ENCODE data around the gene DAPK2.

The DAPK2 gene

DNA sequence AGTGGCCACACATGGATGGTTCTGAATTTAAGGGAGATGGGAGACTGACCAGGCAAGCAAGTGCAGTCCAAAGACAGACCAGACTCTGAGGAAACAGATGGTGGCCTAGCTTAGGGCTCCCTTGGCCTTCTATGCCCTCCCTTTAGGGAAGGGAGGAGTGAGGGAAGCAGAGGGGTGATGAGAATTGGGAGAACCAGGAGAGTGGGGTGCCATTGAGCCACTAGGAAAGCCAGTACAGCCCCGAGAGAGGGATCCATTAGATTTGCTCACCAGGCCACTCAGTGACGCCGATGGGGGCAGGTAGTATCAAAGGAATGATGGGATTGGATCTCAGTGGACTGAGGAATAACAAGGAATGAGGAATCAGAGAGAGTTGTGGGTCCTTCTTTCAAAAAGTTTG, 182.1 kb downstream of the DAPK2 start:
- TF ChIP-seq, protein P1, sequence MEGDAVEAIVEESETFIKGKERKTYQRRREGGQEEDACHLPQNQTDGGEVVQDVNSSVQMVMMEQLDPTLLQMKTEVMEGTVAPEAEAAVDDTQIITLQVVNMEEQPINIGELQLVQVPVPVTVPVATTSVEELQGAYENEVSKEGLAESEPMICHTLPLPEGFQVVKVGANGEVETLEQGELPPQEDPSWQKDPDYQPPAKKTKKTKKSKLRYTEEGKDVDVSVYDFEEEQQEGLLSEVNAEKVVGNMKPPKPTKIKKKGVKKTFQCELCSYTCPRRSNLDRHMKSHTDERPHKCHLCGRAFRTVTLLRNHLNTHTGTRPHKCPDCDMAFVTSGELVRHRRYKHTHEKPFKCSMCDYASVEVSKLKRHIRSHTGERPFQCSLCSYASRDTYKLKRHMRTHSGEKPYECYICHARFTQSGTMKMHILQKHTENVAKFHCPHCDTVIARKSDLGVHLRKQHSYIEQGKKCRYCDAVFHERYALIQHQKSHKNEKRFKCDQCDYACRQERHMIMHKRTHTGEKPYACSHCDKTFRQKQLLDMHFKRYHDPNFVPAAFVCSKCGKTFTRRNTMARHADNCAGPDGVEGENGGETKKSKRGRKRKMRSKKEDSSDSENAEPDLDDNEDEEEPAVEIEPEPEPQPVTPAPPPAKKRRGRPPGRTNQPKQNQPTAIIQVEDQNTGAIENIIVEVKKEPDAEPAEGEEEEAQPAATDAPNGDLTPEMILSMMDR (IDR thresholded peaks at IDR 0.05; ENCODE audit: low read depth, low read length, missing control alignments) = no peak
- in situ Hi-C loops (cut with HindIII; ENCODE audit: low pct_ligation_motif_present, low sequenced_read_pairs) = no loop called here
- H3K4me3 ChIP-seq (ENCODE audit: low read depth, low read length) = no peak overlapping the region
- DNase-seq = no peak
- H3K36me3 ChIP-seq (replicated peaks) = no peaks in the 10 kb centered on the region
- no peak overlapping the region for H3K27ac ChIP-seq
- no peaks in the 10 kb centered on the region for H3K27me3 ChIP-seq (replicated peaks)

DNA sequence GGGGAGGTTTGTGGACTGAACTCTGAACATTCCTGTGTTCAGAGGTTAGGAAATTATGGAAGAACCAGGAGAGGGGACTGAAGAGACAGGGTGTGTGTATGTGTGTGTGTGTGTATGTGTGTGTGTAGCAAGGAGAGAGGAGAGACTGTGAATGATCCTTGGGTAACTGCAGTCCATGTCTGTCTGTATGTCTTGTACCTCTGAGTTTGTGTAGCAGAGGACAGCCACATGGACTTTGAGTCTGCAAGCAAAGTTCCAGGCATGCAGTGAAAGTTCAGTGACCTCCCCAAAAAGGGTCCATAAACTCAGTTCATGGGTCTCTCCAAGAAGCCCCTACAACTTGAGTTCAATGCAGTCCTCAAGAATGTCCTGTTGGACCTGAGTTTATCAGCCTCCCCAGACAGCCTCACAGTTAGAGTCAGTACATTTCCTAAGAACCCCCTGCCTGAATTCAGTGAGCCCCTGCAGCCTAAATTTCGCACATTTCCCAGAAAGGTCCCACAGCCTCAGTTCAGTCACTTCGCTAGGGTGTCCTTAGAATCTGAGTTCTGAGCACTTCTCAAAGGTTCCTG, 184.3 kb downstream of the DAPK2 start:
- Histone ChIP-seq H3K4me3 (ENCODE audit: low read depth, low read length) (no peak overlapping the region), H3K27me3 (replicated peaks) (no peaks in the 10 kb centered on the region), H3K36me3 (replicated peaks) (no peaks in the 10 kb centered on the region), H3K27ac (no peak overlapping the region)
- TF ChIP-seq, protein P1 (IDR thresholded peaks at IDR 0.05; ENCODE audit: low read depth, low read length, missing control alignments) = no peak
- in situ Hi-C loops (cut with HindIII; ENCODE audit: low pct_ligation_motif_present, low sequenced_read_pairs) = no loop called here
- DNase-seq = no peak

DNA sequence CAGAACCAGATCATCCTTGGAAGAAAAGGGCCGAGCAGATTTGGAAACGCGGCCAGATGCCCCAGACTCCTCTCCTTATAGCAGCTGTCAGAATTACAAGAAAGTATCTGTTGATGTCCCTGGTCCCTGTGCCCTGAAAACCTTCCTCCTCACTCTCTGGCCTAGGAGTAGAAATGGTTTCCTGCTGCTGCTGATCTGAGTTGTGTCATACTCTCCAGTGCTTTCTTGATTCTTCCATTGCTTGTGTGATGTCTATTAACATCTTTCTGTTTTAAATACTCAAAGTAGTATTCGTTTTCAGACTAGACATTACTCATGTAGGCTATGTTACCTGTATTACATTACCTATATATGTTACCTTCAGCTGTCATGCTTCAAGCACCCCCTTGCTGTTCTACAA, 185.7 kb downstream of the DAPK2 start:
- no peaks in the 10 kb centered on the region for H3K27me3 ChIP-seq (replicated peaks)
- H3K36me3 ChIP-seq (replicated peaks) = no peaks in the 10 kb centered on the region
- in situ Hi-C loops (cut with HindIII; ENCODE audit: low pct_ligation_motif_present, low sequenced_read_pairs) = no loop called here
- TF ChIP-seq, protein P1 (IDR thresholded peaks at IDR 0.05; ENCODE audit: low read depth, low read length, missing control alignments) = no peak
- no peak for DNase-seq
- H3K27ac ChIP-seq = no peak overlapping the region
- H3K4me3 ChIP-seq (ENCODE audit: low read depth, low read length) = no peak overlapping the region

DNA sequence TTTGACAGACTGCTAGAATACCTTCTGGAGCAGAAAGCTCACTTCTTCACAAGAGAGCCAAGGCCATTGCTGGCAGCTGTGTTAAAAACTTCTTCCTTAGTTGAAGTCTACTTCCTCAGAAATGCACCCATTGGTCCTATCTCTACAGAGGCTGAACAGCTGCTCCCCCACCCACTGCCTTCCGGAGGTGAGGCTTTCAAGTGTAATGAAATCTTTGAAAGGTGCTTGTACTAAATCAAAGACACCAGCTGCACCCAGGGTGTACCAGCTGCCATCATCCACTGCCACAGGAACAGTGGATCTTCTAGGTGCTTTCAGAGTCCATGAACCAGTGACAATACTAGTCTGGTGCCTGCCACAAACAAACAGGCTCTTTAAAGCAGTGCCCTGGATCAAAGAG, 186.1 kb downstream of the DAPK2 start:
- DNase-seq = no peak
- Histone ChIP-seq H3K27me3 (replicated peaks) (no peaks in the 10 kb centered on the region), H3K36me3 (replicated peaks) (no peaks in the 10 kb centered on the region), H3K27ac (no peak overlapping the region), H3K4me3 (ENCODE audit: low read depth, low read length) (no peak overlapping the region)
- TF ChIP-seq, protein P1 (IDR thresholded peaks at IDR 0.05; ENCODE audit: low read depth, low read length, missing control alignments) = no peak
- in situ Hi-C loops (cut with HindIII; ENCODE audit: low pct_ligation_motif_present, low sequenced_read_pairs) = no loop called here

DNA sequence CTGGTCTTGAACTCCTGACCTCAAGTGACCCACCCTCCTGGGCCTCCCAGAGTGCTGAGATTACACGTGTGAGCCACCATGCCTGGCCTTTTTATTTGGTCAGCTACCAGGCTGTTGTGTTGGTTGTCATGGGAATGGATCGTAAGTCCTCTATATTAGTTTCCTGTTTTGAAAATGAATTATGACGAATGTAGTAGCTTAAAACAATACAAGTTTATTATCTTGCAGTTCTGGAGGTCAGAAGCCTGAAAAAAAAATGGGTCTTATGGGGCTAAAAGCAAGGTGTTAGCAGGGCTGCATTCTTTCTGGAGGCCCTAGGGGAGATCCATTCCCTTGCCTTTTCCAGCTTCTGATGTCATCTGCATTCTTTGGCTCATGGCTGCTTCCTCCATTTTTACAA, 187.4 kb downstream of the DAPK2 start:
- Histone ChIP-seq H3K4me3 (ENCODE audit: low read depth, low read length) (no peak overlapping the region), H3K27me3 (replicated peaks) (no peaks in the 10 kb centered on the region), H3K27ac (peak overlapping the region; percentile 65), H3K36me3 (replicated peaks) (no peaks in the 10 kb centered on the region)
- DNase-seq = peak; percentile 87
- TF ChIP-seq, protein P1 (IDR thresholded peaks at IDR 0.05; ENCODE audit: low read depth, low read length, missing control alignments) = no peak
- in situ Hi-C loops (cut with HindIII; ENCODE audit: low pct_ligation_motif_present, low sequenced_read_pairs) = no loop called here

DNA sequence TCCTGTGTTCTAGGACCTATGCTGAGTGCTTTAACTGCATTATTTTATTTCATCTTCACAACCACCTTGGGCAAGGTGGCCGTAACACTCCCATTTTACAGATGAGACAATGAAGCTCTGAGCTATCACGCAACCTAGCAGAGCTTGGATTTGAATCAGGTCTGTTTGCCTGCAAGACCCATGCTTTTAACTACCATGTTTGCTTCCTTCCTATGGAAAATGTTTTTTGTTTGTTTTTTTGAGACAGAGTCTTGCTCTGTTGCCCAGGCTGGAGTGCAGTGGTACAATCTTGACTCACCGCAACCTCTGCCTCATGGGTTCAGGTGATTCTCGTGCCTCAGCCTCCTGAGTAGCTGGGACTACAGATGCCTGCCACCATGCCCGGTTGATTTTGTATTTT, 187.8 kb downstream of the DAPK2 start:
- Histone ChIP-seq H3K27ac (peak overlapping the region; percentile 65), H3K27me3 (replicated peaks) (no peaks in the 10 kb centered on the region), H3K4me3 (ENCODE audit: low read depth, low read length) (no peak overlapping the region), H3K36me3 (replicated peaks) (no peaks in the 10 kb centered on the region)
- TF ChIP-seq, protein P1 (IDR thresholded peaks at IDR 0.05; ENCODE audit: low read depth, low read length, missing control alignments) = no peak
- no peak for DNase-seq
- in situ Hi-C loops (cut with HindIII; ENCODE audit: low pct_ligation_motif_present, low sequenced_read_pairs) = no loop called here

Measured in brain microvascular endothelial cell (primary cell).